K562 (cell line): Measurements from ENCODE around the gene XPNPEP1. TPM values are rescaled to one million over a fixed set of nuclear protein-coding genes. Genes with fewer than 3 reads are reported as not detected.

Source experiments
- ATAC-seq: fragments of 200-7000 bp; cut with Tn5 transposase; 3 replicates; pipeline ENCODE4 v1.9.1; 2020; ENCODE audit warnings: moderate library complexity
- BruUV-seq: library from RNA; stranded (reverse); fragments of 400-500 nt; replicated peaks from 2 replicates; lab custom pipeline; 2021; lab: Mats Ljungman, UMichigan
- CTCF ChIA-PET: fragments of 300-600 bp; formaldehyde crosslinking; extraction: SDS; loops from one replicate; lab custom pipeline; 2021; ENCODE audit warnings: low intra/inter-chr PET ratio; lab: Yijun Ruan, JAX
- POLR2A ChIA-PET: fragments of 300-600, 350-650 bp; sonication (Branson Sonifier 250); formaldehyde crosslinking; extraction: SDS; loops from one replicate; lab custom pipeline; 2021; ENCODE audit warnings: antibody characterized with exemption, inconsistent platforms; lab: Yijun Ruan, JAX
- DNase-seq, 4 experiments: peaks; one replicate each; pipeline versions ENCODE4 v3.0.0 to v3.0.0-alpha.2; 2011 to 2018; ENCODE audit warnings: low spot score in 3 of 4, mixed read lengths in 3 of 4; ENCODE audit errors: extremely low read depth in 1 of 4
- FAIRE-seq: peaks from 2 replicates; lab custom pipeline; 2011; peaks lifted over from hg19 to GRCh38; lab: Jason Lieb, UNC
- H2AFZ ChIP-seq: 2 replicates; pipeline ENCODE4 v1.6.0; 2011; ENCODE audit warnings: low read depth, low read length, control low read depth, inconsistent platforms
- H3K27ac ChIP-seq: fragments of 200-600 bp; 3 replicates; pipeline ENCODE4 v1.8.0; 2011; ENCODE audit warnings: low read depth, mild to moderate bottlenecking, control low read depth, inconsistent platforms, low read length, moderate library complexity, mixed read lengths; ENCODE audit errors: extremely low read depth
- H3K27me3 ChIP-seq, 2 experiments: fragments of 300-600 bp in 1 of 2; 2 replicates in 1 of 2; 3 replicates in 1 of 2; pipeline versions ENCODE4 v1.6.0 to v1.8.0; 2011; ENCODE audit warnings: inconsistent platforms in 2 of 2, low read length in 2 of 2, mild to moderate bottlenecking in 1 of 2, mixed read lengths in 1 of 2, moderate library complexity in 1 of 2; ENCODE audit not compliant: control insufficient read depth in 2 of 2, insufficient read depth in 2 of 2
- H3K36me3 ChIP-seq: fragments of 300-600 bp; 3 replicates; pipeline ENCODE4 v1.8.0; 2011; ENCODE audit warnings: mild to moderate bottlenecking, low read length, inconsistent platforms; ENCODE audit not compliant: control insufficient read depth, insufficient read depth
- H3K4me1 ChIP-seq, 2 experiments: fragments of 200-600 bp in 1 of 2; replicated peaks in 1 of 2; 2 replicates in 1 of 2; 3 replicates in 1 of 2; pipeline versions ENCODE4 v1.5.1 to v1.8.0; 2011; ENCODE audit warnings: inconsistent platforms in 2 of 2, low read length in 2 of 2, mild to moderate bottlenecking in 1 of 2, mixed read lengths in 1 of 2, moderate library complexity in 1 of 2; ENCODE audit not compliant: control insufficient read depth in 2 of 2, insufficient read depth in 2 of 2
- H3K4me2 ChIP-seq: 2 replicates; pipeline ENCODE4 v1.6.1; 2011; ENCODE audit warnings: low read length, control low read depth, inconsistent platforms, mixed read lengths; ENCODE audit not compliant: insufficient read depth
- H3K4me3 ChIP-seq: fragments of 200-600 bp; sonication (generic), shearing (Covaris generic); 2 replicates; pipeline ENCODE4 v1.5.1; 2016; ENCODE audit warnings: control low read depth, inconsistent platforms
- H3K79me2 ChIP-seq: fragments of 200-600 bp; 3 replicates; pipeline ENCODE4 v1.8.0; 2011; ENCODE audit warnings: low read length, inconsistent platforms; ENCODE audit not compliant: control insufficient read depth, insufficient read depth
- H3K9ac ChIP-seq, 2 experiments: 2 replicates each; pipeline versions ENCODE4 v1.6.0 to v1.6.1; 2011; ENCODE audit warnings: low read depth in 2 of 2, low read length in 2 of 2, control low read depth in 1 of 2, inconsistent platforms in 1 of 2, mild to moderate bottlenecking in 1 of 2, mixed read lengths in 1 of 2; ENCODE audit not compliant: insufficient read depth in 1 of 2
- H3K9me1 ChIP-seq: one replicate; pipeline ENCODE4 v1.6.0; 2011; ENCODE audit warnings: inconsistent platforms, mild to moderate bottlenecking, low read length, moderate library complexity; ENCODE audit not compliant: control insufficient read depth, insufficient read depth
- H3K9me3 ChIP-seq: replicated peaks from 2 replicates; pipeline ENCODE4 v1.5.1; 2011; ENCODE audit warnings: low read depth, low read length, inconsistent platforms; ENCODE audit not compliant: control insufficient read depth, insufficient read depth
- H4K20me1 ChIP-seq: replicated peaks from 2 replicates; pipeline ENCODE4 v1.6.1; 2011; ENCODE audit warnings: low read length, inconsistent platforms, mixed read lengths; ENCODE audit not compliant: control insufficient read depth, insufficient read depth
- SAFB2 ChIP-seq: fragments of 200-400 bp; formaldehyde crosslinking; IDR thresholded peaks from 2 replicates; pipeline ENCODE4 v1.6.1; 2018; ENCODE audit warnings: borderline replicate concordance, low read length, low read depth, moderate library complexity; ENCODE audit not compliant: severe bottlenecking
- TAF7 ChIP-seq: fragments of 450-650 bp; IDR thresholded peaks from 2 replicates; pipeline ENCODE4 v1.6.1; 2016; ENCODE audit warnings: missing genetic modification characterization, missing compliant biosample characterization
- USF1 ChIP-seq: sonication (generic); formaldehyde crosslinking; IDR thresholded peaks from 2 replicates; pipeline ENCODE4 v1.9.0; 2022; ENCODE audit warnings: mild to moderate bottlenecking, missing genetic modification reagents
- ZBTB43 ChIP-seq: sonication (generic); formaldehyde crosslinking; IDR thresholded peaks from 2 replicates; pipeline ENCODE4 v1.8.0; 2023; ENCODE audit warnings: mild to moderate bottlenecking, missing genetic modification reagents
- ZNF174 ChIP-seq: fragments of 250-450 bp; sonication (Bioruptor Pico); IDR thresholded peaks from 2 replicates; pipeline ENCODE4 v1.4.0; 2020; ENCODE audit warnings: mild to moderate bottlenecking
- WGBS: fragments of 100-300 bp; shearing (Covaris generic); methylation state at CpG from one replicate; pipeline ENCODE4 v1.1.6; 2016; ENCODE audit warnings: low coverage, mixed read lengths; ENCODE audit not compliant: insufficient coverage; ENCODE audit errors: missing lambda C conversion rate; 5-methylcytosine and 5-hydroxymethylcytosine counted together
- in situ Hi-C: fragments of 300-500 bp; cut with MboI; formaldehyde crosslinking; loops from 4 replicates; pipeline ENCODE4 v1.15.0; 2018; ENCODE audit warnings: inconsistent platforms, mixed read lengths
- intact Hi-C: fragments of 100-400 bp; cut with micrococcal nuclease; formaldehyde crosslinking; loops from 2 replicates; pipeline ENCODE4 v1.14.2; 2022
- polyA plus RNA-seq, 8 experiments: library from polyadenylated mRNA; depleted of rRNA in 4 of 8; stranded (reverse) in 5 of 8; unstranded in 3 of 8; fragments of >200 nt; fragmentation: Nextera tagmentation in 2 of 8; fragmentation: Illumina TruSeq in 1 of 8; extraction: Ambion mirVana in 2 of 8; extraction: Trizol in 1 of 8; gene quantifications; 2 replicates each; pipeline versions ENCODE4 v1.2.1 to v1.2.3, GENCODE V29; 2011 to 2014; ENCODE audit warnings: inconsistent platforms in 1 of 8, missing spikeins in 1 of 8
- total RNA-seq, 7 experiments: library from RNA; depleted of rRNA in 6 of 7; stranded (reverse); fragments of >200 nt in 6 of 7; fragmentation: Illumina TruSeq in 2 of 7; extraction: Trizol in 2 of 7; gene quantifications; 2 replicates each; pipeline versions ENCODE4 v1.2.1 to v1.2.3, GENCODE V29; 2011 to 2021; ENCODE audit warnings: low replicate concordance in 1 of 7

Gene XPNPEP1
- total and polyA plus RNA-seq, 9 of the 15 experiments (the other 6 are each of a cell fraction or from before 2014, with no cell fraction given): 24.2 to 93.5 (median 40.1) TPM

GRCh38 chr10:109959259-109960145 lies 36.2 kb upstream of the XPNPEP1 start:
- POLR2A ChIA-PET: no interaction called here
- intact Hi-C loops: loop anchor here (10.0 kb wide), 1 partner anchor 55 kb away; no protein-coding TSS in a partner anchor
- CTCF ChIA-PET: no interaction called here
- Histone ChIP-seq H3K4me1 (no peaks in the 10 kb centered on the region), H2AFZ (no peak overlapping the region), H3K9ac (no peak overlapping the region), H4K20me1 (no peaks in the 10 kb centered on the region), H3K27ac (no peak overlapping the region), H3K9me1 (no peaks in the 10 kb centered on the region), H3K4me3 (no peak overlapping the region), H3K4me2 (no peak overlapping the region), H3K27me3 (no peaks in the 10 kb centered on the region), H3K9me3 (no peaks in the 10 kb centered on the region), H3K79me2 (no peaks in the 10 kb centered on the region), H3K36me3 (no peaks in the 10 kb centered on the region)
- in situ Hi-C loops: no loop called here
- WGBS: 56% methylated on average over 7 of the region's 8 CpGs
- TF ChIP-seq SAFB2 (no peak), ZNF174 (CRISPR knock-in tag) (no peak), USF1 (no peak), TAF7 (tag) (no peak), ZBTB43 (CRISPR knock-in tag) (no peak)
- ATAC-seq (no peak), DNase-seq (no peak), FAIRE-seq (no peak)
- BruUV-seq: no TSS peak
